Measurements from ENCODE around the gene SH3GL1. TPM values are rescaled to one million over a fixed set of nuclear protein-coding genes. Genes with fewer than 3 reads are reported as not detected.

The SH3GL1 gene
- total and polyA plus RNA-seq, 9 of the 15 experiments (the other 6 are each of a cell fraction or from before 2014, with no cell fraction given), result 1.7 to 75.3 (median 25.7) TPM

DNA sequence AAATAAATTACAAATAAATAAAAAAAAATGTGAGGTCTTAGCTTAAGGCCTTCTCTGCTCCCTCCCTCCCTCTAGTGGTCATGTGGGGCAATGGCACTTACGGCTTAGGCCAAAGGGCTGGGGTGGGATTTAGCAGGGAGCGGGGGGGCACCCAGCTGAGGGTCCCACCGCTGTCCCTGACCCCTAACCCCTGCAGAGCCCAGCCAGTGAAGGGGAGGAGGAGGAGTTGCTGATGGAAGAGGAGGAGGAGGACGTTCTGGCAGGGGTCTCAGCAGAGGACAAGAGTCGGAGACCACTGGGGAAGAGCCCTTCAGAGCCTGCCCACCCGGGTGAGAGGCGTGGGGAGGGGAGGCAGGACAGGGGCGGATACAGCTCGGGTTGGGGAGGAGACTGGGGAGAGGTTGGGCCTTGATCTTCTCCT, 47.6 kb downstream of the SH3GL1 start (continued):
- TF ChIP-seq XRCC5 (IDR thresholded peaks at IDR 0.05; ENCODE audit: low read depth, low read length) (peak; percentile 30; the same call in 1 of the 2 replicates), GATAD2B (IDR thresholded peaks at IDR 0.05; ENCODE audit: borderline replicate concordance) (no peak), CXXC5 (CRISPR knock-in tag; IDR thresholded peaks at IDR 0.05) (no peak), BRF1 (IDR thresholded peaks at IDR 0.05; ENCODE audit: borderline replicate concordance, extremely low read depth, insufficient read length) (no peak), TRIM24 (IDR thresholded peaks at IDR 0.05) (no peak), KDM2B (CRISPR knock-in tag; IDR thresholded peaks at IDR 0.05) (no peak), CCNT2 (IDR thresholded peaks at IDR 0.05; ENCODE audit: borderline replicate concordance, extremely low read depth, insufficient read length, low read depth, low read length) (no peak), JUN (IDR thresholded peaks at IDR 0.05; ENCODE audit: borderline replicate concordance, low read depth, low read length) (no peak), JUN (CRISPR knock-in tag; IDR thresholded peaks at IDR 0.05; ENCODE audit: borderline replicate concordance) (no peak), POLR2AphosphoS2 (IDR thresholded peaks at IDR 0.05; ENCODE audit: low read length) (no peak), SREBF1 (IDR thresholded peaks at IDR 0.05; ENCODE audit: borderline replicate concordance, low read depth, low read length) (no peak), PRPF4 (IDR thresholded peaks at IDR 0.05; ENCODE audit: insufficient read depth, low read depth, low read length, poor library complexity, severe bottlenecking) (no peak), HDGF (IDR thresholded peaks at IDR 0.05) (0 out of 2 replicates have a peak, but pooled peaks have one; percentile 40), POLR3G (IDR thresholded peaks at IDR 0.05; ENCODE audit: extremely low read depth, insufficient read length, insufficient replicate concordance) (no peak), MTA3 (IDR thresholded peaks at IDR 0.05; ENCODE audit: borderline replicate concordance) (no peak), ZBTB43 (CRISPR knock-in tag; IDR thresholded peaks at IDR 0.05) (no peak)
- TF ChIP-seq, protein P1, sequence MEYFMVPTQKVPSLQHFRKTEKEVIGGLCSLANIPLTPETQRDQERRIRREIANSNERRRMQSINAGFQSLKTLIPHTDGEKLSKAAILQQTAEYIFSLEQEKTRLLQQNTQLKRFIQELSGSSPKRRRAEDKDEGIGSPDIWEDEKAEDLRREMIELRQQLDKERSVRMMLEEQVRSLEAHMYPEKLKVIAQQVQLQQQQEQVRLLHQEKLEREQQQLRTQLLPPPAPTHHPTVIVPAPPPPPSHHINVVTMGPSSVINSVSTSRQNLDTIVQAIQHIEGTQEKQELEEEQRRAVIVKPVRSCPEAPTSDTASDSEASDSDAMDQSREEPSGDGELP (CRISPR knock-in tag; IDR thresholded peaks at IDR 0.05; ENCODE audit: borderline replicate concordance), result peak; percentile 23; the same call in 1 of the 2 replicates
- TF ChIP-seq, protein P2, sequence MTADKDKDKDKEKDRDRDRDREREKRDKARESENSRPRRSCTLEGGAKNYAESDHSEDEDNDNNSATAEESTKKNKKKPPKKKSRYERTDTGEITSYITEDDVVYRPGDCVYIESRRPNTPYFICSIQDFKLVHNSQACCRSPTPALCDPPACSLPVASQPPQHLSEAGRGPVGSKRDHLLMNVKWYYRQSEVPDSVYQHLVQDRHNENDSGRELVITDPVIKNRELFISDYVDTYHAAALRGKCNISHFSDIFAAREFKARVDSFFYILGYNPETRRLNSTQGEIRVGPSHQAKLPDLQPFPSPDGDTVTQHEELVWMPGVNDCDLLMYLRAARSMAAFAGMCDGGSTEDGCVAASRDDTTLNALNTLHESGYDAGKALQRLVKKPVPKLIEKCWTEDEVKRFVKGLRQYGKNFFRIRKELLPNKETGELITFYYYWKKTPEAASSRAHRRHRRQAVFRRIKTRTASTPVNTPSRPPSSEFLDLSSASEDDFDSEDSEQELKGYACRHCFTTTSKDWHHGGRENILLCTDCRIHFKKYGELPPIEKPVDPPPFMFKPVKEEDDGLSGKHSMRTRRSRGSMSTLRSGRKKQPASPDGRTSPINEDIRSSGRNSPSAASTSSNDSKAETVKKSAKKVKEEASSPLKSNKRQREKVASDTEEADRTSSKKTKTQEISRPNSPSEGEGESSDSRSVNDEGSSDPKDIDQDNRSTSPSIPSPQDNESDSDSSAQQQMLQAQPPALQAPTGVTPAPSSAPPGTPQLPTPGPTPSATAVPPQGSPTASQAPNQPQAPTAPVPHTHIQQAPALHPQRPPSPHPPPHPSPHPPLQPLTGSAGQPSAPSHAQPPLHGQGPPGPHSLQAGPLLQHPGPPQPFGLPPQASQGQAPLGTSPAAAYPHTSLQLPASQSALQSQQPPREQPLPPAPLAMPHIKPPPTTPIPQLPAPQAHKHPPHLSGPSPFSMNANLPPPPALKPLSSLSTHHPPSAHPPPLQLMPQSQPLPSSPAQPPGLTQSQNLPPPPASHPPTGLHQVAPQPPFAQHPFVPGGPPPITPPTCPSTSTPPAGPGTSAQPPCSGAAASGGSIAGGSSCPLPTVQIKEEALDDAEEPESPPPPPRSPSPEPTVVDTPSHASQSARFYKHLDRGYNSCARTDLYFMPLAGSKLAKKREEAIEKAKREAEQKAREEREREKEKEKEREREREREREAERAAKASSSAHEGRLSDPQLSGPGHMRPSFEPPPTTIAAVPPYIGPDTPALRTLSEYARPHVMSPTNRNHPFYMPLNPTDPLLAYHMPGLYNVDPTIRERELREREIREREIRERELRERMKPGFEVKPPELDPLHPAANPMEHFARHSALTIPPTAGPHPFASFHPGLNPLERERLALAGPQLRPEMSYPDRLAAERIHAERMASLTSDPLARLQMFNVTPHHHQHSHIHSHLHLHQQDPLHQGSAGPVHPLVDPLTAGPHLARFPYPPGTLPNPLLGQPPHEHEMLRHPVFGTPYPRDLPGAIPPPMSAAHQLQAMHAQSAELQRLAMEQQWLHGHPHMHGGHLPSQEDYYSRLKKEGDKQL (CRISPR knock-in tag; IDR thresholded peaks at IDR 0.05; ENCODE audit: borderline replicate concordance), result no peak
- TF ChIP-seq, protein P3, sequence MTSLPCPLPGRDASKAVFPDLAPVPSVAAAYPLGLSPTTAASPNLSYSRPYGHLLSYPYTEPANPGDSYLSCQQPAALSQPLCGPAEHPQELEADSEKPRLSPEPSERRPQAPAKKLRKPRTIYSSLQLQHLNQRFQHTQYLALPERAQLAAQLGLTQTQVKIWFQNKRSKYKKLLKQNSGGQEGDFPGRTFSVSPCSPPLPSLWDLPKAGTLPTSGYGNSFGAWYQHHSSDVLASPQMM (CRISPR knock-in tag; IDR thresholded peaks at IDR 0.05), result no peak

All from K562 (cell line).